HCT116 (cell line): ENCODE measurements around the gene AVL9. TPM values are rescaled to one million over a fixed set of nuclear protein-coding genes. Genes with fewer than 3 reads are reported as not detected.
A peak's percentile ranks its signal among the peaks of the same experiment; 100 is the strongest.

Experiments
- CBX3 ChIP-seq: IDR thresholded peaks from 2 replicates; pipeline ENCODE4 v1.6.1; 2012; ENCODE audit warnings: low read depth
- EGR1 ChIP-seq: IDR thresholded peaks from 2 replicates; pipeline ENCODE4 v1.6.1; 2012; ENCODE audit warnings: low read depth
- EZH2 ChIP-seq: fragments of 200-600 bp; sonication (generic); IDR thresholded peaks from 2 replicates; pipeline ENCODE4 v1.6.1; 2017; ENCODE audit warnings: antibody characterized with exemption, mixed run types
- EZH2phosphoT487 ChIP-seq: fragments of 200-600 bp; IDR thresholded peaks from 2 replicates; pipeline ENCODE4 v1.6.1; 2018; ENCODE audit warnings: antibody characterized with exemption, borderline replicate concordance
- JUND ChIP-seq: IDR thresholded peaks from 2 replicates; pipeline ENCODE4 v1.6.1; 2012
- POLR2A ChIP-seq: IDR thresholded peaks from 2 replicates; pipeline ENCODE4 v1.7.0; 2011; ENCODE audit warnings: borderline replicate concordance; ENCODE audit not compliant: insufficient read depth, insufficient read length; ENCODE audit errors: extremely low read depth
- SIN3A ChIP-seq: IDR thresholded peaks from 2 replicates; pipeline ENCODE4 v1.6.1; 2012; ENCODE audit warnings: low read depth
- ZBTB33 ChIP-seq: IDR thresholded peaks from 2 replicates; pipeline ENCODE4 v1.6.1; 2011; ENCODE audit warnings: mild to moderate bottlenecking, low read length, moderate library complexity; ENCODE audit not compliant: insufficient replicate concordance; ENCODE audit errors: extremely low read depth
- ZFX ChIP-seq: fragments of 450-650 bp; IDR thresholded peaks from 2 replicates; pipeline ENCODE4 v1.6.1; 2017
- ZNF274 ChIP-seq: fragments of 200-500 bp; sonication (Bioruptor generic); IDR thresholded peaks from 2 replicates; pipeline ENCODE4 v1.6.1; 2014; ENCODE audit warnings: mild to moderate bottlenecking, low read depth, low read length, inconsistent platforms
- total RNA-seq: library from RNA; stranded (reverse); gene quantifications from one replicate; pipeline ENCODE4 v1.2.1, GENCODE V29; 2021; ENCODE audit not compliant: unreplicated experiment
- TF ChIP-seq, protein P1 (sequence below): IDR thresholded peaks from 2 replicates; pipeline ENCODE4 v1.6.1; 2012; ENCODE audit warnings: low read depth

AVL9 gene
- total RNA-seq, 1 experiment from 2014 or later = 89.0 TPM

DNA sequence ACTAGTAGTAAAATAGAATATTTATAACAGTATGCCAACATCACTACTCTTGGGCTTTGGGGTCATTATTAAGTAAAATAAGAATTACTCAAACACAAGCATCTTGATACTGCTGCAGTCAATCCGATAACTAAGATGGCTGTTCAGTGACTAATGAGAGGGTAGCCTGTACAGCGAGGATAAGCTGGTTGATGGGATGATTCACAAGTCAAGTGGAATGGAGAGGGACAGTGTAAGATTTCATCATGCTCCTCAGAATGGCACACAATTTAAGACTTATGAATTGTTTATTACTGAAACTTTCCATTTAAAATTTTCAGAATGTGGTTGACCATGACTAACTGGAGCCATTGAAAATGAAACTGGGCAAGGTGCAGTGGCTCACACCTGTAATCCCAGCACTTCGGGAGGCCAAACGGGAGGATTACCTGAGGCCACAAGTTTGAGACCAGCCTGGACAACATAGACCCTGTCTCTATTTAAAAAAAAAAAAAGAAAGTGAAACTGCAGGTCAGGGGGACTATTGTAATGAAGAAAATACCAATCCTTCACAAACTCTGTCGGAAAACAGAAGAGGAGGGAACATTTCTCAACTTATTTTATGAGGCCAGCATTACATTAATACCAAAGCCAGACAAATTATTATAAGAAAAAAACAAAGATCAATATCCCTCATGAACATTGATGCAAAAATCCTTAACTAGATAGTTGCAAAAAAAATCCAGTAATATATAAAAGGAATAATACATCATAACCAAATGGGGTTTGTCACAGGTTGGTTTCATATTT, 11.2 kb downstream of the AVL9 start (continued):
- TF ChIP-seq, protein P1, sequence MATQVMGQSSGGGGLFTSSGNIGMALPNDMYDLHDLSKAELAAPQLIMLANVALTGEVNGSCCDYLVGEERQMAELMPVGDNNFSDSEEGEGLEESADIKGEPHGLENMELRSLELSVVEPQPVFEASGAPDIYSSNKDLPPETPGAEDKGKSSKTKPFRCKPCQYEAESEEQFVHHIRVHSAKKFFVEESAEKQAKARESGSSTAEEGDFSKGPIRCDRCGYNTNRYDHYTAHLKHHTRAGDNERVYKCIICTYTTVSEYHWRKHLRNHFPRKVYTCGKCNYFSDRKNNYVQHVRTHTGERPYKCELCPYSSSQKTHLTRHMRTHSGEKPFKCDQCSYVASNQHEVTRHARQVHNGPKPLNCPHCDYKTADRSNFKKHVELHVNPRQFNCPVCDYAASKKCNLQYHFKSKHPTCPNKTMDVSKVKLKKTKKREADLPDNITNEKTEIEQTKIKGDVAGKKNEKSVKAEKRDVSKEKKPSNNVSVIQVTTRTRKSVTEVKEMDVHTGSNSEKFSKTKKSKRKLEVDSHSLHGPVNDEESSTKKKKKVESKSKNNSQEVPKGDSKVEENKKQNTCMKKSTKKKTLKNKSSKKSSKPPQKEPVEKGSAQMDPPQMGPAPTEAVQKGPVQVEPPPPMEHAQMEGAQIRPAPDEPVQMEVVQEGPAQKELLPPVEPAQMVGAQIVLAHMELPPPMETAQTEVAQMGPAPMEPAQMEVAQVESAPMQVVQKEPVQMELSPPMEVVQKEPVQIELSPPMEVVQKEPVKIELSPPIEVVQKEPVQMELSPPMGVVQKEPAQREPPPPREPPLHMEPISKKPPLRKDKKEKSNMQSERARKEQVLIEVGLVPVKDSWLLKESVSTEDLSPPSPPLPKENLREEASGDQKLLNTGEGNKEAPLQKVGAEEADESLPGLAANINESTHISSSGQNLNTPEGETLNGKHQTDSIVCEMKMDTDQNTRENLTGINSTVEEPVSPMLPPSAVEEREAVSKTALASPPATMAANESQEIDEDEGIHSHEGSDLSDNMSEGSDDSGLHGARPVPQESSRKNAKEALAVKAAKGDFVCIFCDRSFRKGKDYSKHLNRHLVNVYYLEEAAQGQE = no peak
- TF ChIP-seq ZFX (no peak), POLR2A (no peak), EZH2 (no peak), JUND (peak; percentile 55), SIN3A (no peak), EGR1 (no peak), ZBTB33 (no peak), ZNF274 (no peak), EZH2phosphoT487 (no peak), CBX3 (peak; percentile 53; the same call in 1 of the 2 replicates)
